Activated gamma-delta T cell treated with anti-CD3 and anti-CD28 coated beads, Interleukin-2, amount 50 U/mL, for 16 hours (primary cell): ENCODE measurements around the gene DSE.

Experiments used
- DNase-seq: peaks from one replicate; pipeline ENCODE4 v3.0.0-alpha.2; 2020; ENCODE audit warnings: low read depth

The DSE gene

DNA sequence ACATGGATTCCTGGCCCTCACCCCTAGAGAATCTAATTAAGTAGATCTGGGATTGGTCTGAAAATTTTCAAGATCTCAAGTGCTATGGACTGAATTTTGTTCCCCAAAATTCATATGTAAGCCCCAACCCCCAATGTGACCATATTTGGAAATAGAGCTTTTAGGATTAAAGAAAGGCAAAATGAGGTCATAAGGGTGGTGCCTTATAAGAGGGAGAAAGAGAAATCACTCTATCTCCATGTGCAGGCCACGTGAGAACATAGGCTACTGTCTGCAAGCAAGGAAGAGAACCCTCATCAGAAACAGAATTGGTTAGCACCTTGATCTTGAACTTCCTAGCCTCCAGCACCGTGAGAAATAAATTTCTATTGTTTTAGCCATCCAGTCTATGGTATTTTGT, 8.5 kb upstream of the DSE start:
- no peak for DNase-seq

DNA sequence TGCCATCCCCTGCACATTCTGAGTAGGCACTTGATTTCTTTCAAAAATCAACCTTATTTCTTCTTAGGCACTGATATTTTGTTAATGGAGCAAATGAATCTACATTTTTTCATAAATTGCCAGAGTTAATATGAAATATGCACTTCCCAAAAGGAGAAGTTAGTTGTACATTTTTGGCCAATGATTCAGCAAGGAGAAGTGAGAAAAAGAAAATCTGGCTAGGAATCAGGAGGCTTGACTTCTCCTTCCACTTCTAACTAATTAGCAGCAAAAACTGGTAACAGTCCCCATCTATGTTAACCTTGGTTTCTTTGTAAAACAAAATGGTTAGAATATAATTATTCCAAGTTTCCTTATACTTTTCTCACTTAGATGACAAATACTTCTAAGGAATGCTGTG, 7.0 kb upstream of the DSE start:
- no peak for DNase-seq

DNA sequence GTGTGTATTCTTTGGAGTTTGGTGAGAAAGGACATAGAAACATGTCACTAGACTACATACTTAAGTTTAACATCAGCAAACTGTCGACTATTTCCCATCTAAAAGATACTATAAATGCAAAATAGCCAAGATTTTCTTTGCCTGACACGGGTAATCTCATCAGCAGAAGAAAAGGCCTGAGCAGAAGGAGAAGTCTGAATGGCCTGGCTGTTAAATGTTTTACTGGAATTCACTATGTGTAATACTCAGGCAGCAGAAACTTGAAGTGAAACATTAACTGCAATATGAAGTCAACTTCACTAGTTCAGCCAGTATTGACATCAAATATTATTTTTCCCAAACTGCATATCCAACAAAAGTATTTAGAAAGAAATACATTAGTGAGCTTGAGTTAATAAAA, 6.4 kb upstream of the DSE start:
- no peak for DNase-seq

DNA sequence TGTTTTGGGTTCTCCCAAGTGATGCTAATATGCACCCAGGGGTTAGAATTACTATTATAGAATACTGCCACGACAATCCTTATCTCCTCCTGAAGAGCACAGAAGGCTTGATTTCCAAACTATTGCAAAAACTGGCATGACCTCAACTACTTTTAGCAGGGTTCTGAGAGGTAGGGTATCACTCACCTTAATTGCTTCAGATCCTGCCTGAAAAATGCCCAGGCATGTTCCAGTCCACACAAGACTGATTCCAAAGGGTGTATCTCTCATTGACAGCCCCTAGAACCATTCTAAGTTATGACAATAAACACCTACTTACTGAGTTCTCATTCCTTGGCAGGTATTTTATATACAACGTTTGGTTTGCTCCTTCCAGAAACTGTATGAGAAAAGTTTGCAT, 5.0 kb upstream of the DSE start:
- DNase-seq = no peak

DNA sequence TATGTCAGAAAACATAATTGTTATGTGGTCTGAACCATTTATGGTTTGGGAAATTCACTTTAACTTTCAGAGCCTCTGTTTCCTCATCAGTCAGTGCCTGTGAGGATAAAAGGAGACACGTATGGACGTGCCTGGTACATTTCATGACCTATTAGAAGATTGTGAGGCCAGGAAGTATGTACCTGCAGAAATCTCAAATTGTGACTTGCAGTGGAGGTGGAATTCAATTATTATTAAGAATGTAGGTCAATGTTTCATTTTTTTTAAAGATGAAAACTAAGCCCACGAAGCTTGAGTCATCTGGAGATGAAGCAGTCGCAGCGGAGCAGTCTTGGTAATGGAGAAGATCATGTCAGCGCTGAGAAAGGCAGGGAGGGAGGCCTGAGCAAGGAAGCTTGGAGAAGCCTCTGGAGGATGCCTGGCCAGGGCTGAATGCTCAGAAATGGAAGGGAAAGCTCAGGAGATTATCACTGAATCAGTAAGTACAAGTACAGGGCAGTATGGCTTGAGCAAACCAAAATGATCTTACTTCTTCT, 3.9 kb upstream of the DSE start:
- DNase-seq = no peak

DNA sequence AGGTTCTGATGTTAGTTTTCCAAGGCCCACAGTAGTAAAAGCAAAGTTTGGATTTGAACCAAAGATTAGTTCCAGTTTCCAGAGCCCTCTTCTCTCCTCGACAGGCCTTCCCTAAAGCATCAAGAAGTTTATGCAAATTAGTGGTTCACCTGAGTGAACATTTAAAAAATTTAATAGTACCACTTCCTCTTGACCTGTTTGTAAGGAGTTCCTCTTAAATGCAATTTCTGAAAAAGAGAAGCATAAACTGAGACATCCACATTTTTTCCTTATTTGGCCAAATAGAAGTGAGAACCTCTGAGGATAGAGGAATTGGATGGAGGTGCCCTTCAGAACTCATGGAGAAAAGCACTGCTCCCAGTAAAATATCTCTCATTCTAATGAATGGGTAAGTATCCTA, 1.2 kb upstream of the DSE start:
- DNase-seq = no peak

DNA sequence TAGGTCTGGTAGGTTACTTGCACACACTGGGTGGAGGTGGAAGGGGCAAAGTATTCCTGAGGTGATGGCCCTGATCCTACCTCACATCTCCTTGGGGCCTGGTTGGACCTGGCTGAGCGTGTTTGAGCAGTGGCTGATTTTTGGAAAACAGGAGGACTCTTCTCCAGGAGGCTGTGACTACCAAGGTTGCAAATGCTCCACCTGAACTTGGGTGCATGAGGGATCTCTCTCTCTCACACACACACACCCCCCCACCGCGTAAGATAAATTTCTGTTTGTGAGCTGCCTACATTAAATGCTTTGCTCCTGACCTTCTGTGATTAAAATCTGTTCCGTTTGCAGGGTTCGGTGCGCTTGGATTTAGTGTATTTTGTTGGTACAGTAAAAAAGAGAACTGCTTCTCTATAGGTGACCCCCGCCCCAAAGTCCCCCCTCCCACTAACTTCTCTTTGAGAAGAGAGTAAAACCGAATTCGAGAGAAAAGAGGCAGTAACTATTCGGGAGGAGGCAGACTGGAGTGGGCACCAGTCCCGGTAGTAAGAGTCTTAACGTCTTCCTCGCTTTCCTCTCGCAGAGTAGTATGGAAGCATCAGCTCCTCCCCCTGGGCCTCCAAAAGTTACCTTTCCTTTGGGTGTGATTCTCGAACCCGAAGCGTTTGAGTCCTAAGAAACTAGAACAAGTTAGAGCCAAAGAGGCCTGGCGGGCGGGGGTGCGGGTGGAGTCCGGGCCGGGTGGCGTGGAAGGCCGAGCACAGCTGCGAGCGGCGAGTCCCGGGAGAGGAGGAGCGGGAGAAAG, 585 bp upstream of the DSE start:
- no peak for DNase-seq

DNA sequence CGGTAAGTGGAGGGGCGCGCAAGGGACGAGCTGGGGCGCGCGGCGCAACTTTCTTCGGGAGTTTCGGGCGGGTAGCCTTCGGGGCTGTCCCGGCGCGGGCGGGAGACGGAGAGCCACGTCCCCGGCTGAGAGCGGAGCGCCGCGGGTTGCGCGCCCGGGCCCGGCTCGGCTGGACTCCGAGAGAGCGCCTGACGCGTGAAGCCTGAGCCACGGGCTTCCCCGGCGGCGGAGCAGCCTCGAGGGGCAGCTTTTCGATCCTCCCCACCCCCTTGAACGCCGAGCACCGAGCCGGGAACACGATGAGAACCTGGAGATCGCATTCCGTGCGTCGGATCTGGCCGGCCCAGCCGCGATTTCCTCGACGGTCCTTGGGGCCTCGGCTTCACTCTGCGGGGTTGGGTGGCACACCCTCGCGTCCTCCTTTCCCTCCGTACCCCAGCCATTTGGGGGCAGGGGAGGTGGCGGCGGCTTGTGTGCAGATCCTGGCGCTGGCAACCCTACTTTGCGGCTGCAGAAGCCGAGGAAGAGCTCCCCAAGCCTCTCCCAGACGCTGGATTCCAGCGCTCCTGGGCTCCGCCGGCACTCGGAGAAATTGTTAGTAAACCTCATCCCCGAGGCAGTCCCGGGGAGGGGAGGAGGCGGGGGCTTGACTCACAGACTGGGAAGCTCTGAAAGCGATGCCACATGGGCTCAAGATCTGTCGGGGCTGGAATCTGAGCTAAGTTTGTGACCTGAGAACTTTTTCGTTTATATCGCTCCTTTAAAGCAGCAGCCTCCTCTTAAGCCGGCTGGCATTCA, 572 bp downstream of the DSE start:
- DNase-seq = no peak

DNA sequence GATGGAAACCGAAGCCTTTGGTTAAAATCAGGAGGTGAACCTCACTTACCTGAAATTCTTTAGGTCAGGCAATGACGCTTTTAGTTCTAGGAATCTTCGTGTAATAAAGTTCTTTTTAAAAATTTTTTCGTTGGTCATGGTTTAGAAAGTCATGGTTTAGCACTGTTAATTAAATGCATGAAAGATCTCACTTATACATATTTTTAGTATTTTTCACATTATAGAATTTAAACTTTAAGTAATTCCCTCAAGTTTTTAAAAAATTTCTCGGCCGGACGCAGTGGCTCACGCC, 1.1 kb downstream of the DSE start:
- DNase-seq = no peak

DNA sequence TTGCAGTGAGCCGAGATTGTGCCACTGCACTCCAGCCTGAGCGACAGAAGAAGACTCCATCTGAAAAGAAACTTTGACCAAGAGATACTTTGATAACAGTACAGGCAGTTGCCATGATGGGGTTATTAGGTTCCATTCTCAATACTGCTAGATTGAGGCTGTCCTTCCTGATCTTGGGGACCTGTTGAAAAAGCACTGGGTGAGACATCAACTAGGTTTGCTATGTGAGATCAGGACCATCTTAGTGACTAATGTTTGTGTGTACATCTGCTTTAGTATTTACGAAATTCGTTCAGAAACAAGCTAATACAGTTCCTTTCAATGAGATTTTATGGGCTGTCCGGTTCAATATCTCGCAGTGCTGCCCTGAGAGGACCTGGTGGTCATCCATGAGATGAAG, 2.6 kb downstream of the DSE start:
- no peak for DNase-seq

DNA sequence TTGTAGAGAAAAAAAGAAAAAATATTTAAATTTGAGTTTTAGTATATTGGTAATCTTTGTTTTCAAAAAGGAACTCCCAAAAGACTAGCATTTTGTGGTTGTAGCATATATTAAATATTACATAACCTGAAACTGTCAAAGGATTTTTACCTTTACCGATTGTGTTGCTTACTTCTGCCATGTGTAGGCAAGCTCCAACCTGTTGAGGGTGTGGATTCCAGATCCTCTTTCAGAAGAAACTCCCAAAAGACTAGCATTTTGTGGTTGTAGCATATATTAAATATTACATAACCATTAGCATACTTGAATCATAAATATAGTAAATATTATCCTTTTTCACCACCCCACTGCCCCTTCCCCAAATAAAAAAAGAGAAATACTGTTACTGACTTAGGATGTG, 3.2 kb downstream of the DSE start:
- DNase-seq = no peak

DNA sequence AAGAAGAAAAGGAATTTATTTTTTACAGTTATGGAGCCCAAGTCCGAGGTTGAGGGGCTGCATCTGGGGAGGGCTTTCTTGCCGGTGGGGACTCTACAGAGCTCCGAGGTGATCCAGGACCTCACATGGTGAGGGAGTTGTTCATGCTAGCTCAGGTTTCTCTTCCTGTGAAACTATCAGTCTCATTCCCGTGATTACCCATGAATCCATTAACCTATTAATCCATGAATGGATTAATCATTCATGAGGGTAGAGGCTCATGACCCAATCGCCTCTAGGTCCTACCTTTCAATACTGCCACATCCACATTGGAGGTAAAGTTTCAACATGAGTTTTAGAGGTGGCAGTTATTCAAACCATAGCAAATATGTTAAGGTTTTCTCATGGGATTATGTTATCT, 3.8 kb downstream of the DSE start:
- DNase-seq = no peak

DNA sequence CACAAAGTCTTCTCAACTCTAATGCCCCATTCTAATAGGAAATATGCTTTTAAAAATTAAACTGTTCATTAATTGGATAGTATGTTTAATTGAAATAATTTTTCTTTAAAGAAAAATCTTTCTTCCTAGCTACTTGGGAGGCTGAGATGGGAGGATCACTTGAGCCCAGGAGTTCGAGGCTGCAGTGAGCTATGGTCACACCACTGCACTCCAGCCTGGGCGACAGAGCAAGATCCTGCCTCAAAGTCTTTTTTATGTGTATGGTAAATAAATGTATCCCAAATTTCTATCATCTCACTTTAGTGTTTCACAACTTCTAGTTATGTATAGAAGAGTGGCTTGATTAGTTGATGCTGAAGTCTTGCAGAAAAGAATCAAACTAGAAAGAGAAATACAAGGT, 4.5 kb downstream of the DSE start:
- no peak for DNase-seq

DNA sequence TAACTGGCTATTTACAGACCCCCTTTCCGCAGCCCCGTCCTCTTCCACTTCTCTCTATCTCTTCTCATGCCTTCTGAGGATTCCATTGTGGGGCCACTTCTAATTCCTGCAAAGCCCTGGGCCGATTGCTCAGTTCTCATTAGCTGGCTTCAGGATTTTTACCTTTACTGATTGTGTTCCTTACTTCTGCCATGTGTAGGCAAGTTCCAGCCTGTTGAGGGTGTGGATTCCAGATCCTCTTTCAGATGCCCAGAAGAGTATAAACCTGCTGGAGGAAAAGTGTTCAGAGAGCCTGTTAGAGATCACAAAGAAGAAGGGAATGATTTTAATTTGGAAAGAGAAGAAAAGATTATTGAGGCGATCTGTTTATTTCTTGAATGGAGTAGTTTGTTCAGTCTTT, 5.4 kb downstream of the DSE start:
- no peak for DNase-seq

DNA sequence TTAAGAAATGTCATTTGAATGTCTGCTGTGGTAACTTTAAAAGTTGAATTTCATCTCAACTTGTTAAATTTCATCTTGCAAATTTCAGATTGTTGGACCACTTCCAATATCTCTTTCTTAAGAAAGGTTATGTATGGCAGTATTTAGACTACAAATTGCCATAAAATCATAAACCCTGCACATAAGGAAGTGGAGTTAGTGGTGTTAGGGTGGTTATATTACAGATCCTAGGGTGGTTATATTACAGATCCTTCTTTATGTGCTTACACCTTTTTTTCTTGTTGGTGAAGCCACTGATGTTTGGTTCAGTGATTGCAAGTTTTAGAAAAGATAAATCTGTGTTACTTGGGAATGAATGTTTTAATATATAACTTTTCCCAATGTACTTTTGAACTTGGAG, 9.0 kb downstream of the DSE start:
- DNase-seq = no peak

DNA sequence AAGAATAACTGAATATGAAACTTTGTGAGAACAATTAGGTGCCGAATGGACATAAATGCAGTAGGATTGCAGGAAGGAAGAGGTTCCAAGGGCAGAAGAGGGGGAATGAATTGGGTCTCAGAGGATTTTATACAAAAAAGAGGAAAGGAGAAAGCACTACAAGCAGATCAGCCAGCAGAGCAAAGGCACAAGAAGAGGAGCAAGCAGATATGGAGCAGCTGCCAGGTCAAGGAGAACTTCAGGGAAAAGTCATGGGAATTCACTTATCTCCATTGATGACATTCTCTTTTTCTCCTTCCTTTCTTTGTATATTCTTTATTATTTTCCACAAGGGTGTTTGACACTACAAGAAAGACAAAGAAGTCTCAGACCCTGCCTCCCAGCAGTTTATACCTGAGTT, 9.6 kb downstream of the DSE start:
- no peak for DNase-seq

DNA sequence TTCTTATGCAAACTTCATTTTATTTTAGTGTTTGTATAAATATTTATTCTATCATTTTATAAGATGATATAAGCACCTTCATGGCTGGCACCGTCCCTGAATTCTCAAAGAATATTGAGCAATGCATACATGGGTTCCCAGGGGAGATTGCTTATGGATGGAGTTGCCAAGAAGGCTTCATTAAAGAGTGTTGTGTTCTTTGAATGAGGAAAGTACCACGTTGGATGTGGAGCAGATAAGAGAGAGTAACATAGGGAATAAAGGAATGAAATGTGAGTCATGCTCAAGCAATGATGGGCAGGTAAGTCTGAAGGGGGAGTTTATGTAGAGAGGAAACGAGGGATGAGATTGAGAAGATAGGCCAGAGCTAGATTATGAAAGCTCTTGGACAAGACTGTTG, 10.3 kb downstream of the DSE start:
- DNase-seq = no peak

DNA sequence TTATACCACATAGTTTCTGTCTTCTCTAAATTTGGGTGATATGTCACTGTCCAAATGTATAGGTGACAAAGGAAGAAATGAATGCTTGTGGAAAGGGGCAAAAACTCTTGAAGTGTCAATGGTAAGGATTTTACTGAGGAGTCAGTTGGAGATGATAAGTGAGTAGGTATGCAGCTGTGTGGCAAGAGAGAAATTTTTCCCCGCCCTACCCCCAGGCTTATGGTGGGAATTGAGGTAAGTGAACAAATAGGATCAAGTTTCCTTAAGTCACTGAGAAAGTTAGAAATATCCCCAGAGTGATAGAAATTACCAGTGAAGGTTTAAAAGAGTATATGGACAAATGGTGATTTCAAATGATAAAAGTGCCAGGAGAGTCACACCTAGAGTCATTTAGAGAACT, 11.8 kb downstream of the DSE start:
- DNase-seq = no peak

DNA sequence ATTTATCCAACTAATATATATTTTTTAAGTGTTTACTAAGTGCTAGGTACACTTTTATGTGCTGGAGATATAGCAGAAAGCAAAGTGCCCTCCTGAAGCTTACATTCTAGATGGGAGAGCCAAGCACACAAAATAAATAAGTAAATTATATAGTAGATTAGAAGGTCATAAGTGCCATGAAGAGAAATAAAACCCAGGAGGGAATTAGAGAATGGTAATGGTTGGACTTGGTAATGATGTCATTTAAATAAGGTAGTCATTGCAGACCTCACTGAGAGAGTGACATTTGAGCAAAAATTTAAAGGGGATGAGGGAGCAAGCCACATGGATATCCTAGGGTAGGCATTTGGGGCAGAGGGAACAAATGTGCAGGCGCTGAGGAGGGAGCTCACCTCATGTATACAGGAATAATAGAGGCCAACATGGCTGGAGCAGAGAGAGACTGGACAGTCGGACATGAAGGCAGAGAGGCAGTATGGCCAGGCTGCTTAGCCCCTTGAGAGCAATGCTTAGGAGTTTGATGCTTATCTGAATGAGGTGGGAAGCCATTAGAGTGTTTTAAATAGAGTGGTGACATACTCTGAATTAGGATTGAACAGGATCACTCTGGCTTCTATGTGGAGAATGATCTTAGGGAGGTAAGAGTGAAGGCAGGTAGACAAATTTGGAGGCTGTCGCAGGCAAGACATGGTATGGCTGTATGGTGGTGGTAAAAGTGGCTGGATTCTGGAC, 14.1 kb downstream of the DSE start:
- no peak for DNase-seq

DNA sequence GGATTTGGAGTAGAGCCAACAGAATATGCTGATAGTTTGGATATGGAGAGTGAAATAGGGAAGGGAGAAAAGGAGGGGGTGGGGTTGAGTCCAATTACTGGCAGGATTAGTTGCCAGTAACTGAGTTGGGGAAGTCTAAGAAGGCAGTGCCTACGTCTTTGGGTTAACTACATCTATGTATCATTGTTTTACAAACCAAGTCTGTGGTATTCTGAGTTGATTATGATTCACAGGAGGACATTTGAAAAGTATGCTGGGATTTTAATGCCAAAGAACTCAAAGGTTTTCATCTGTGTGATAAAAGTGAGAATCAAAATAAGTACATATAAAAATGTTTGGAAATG, 14.7 kb downstream of the DSE start:
- DNase-seq = no peak

DNA sequence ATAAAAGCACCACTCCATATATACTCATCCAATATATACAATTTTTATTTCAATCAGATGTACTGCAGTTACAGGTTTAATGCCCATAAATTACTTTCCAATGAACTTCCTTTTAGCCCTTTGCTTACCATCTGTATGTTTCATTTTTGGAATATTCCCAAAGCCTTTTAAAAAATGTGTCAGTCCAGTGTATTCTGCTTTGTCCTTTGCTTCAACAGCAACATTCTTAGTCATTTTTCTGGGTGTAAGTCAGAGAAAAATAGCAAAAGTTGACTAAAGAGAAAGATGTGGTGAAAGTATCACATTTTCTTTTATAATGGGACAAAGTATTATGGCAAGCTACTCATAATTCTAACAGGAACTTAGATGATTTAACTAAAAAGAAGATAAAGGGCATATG, 15.2 kb downstream of the DSE start:
- no peak for DNase-seq

DNA sequence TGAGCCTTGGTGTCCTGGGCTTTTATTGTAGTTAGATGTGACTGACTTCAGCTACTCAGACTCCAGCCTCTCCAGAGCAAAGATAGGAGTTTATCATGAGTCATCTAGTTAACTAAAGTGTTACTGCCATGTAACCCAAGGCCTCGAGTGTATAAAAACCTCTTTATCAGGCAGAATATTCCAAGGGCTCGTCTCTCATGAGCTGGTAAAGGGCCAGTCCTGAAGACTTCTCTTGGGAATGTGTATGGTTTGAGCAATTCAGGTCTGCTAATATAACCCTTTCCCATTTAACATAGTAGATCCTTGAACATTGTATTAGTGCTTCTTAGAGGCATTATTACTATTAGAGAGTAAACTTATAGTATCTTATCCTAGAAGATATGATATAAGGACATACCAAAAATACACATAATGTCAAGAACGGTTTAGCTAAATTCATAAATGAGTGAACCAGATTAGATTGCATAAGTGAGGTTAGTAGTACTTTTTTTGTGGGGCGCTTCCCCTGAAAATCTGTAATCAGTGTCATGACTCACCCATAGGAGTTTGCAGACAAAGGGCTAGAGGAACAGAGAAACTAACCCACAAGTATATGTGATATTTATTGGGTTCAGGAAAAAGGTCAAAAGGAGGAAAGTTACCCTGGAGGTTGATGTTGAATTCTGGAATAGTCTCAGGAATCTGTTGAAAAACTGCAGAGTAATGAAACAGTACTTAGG, 16.0 kb downstream of the DSE start:
- no peak for DNase-seq

DNA sequence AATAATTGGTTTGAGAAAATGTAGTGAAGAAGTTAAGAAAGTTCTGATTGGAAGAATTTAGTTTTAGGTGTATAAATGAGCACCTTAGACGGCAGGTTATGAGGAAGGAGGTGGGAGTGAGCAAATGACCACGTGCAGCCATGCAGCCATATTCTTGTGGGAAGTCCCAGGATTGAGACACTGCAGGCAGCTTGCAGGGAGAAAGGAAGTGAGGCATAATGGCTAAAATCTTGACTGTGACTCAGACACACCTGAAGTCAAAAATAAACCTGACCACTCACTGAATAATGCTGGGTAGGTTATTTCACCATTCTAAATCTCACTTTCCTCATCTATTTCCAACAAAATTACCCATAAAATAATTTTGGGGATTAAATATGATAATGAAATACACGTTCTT, 16.6 kb downstream of the DSE start:
- no peak for DNase-seq
